ENCODE results near the gene R3HCC1L.

R3HCC1L gene

GRCh38 chr10:98131619-98132018 lies 2.8 kb upstream of the R3HCC1L start:
- TF ChIP-seq NFIC (IDR thresholded peaks at IDR 0.05) (no peak), EGR1 (IDR thresholded peaks at IDR 0.05) (no peak), TEAD4 (IDR thresholded peaks at IDR 0.05) (no peak), TCF12 (IDR thresholded peaks at IDR 0.05; ENCODE audit: low read depth) (no peak), FOXM1 (IDR thresholded peaks at IDR 0.05; ENCODE audit: borderline replicate concordance, low read depth) (no peak), ZBTB7A (IDR thresholded peaks at IDR 0.05; ENCODE audit: low read depth) (no peak), USF1 (IDR thresholded peaks at IDR 0.05) (no peak), YY1 (IDR thresholded peaks at IDR 0.05; ENCODE audit: low read depth) (no peak), CREB1 (IDR thresholded peaks at IDR 0.05; ENCODE audit: low read depth) (no peak), TAF1 (IDR thresholded peaks at IDR 0.05; ENCODE audit: low read depth) (no peak)
- TF ChIP-seq, protein P1, sequence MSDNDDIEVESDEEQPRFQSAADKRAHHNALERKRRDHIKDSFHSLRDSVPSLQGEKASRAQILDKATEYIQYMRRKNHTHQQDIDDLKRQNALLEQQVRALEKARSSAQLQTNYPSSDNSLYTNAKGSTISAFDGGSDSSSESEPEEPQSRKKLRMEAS (IDR thresholded peaks at IDR 0.05) = no peak
- TF ChIP-seq, protein P2, sequence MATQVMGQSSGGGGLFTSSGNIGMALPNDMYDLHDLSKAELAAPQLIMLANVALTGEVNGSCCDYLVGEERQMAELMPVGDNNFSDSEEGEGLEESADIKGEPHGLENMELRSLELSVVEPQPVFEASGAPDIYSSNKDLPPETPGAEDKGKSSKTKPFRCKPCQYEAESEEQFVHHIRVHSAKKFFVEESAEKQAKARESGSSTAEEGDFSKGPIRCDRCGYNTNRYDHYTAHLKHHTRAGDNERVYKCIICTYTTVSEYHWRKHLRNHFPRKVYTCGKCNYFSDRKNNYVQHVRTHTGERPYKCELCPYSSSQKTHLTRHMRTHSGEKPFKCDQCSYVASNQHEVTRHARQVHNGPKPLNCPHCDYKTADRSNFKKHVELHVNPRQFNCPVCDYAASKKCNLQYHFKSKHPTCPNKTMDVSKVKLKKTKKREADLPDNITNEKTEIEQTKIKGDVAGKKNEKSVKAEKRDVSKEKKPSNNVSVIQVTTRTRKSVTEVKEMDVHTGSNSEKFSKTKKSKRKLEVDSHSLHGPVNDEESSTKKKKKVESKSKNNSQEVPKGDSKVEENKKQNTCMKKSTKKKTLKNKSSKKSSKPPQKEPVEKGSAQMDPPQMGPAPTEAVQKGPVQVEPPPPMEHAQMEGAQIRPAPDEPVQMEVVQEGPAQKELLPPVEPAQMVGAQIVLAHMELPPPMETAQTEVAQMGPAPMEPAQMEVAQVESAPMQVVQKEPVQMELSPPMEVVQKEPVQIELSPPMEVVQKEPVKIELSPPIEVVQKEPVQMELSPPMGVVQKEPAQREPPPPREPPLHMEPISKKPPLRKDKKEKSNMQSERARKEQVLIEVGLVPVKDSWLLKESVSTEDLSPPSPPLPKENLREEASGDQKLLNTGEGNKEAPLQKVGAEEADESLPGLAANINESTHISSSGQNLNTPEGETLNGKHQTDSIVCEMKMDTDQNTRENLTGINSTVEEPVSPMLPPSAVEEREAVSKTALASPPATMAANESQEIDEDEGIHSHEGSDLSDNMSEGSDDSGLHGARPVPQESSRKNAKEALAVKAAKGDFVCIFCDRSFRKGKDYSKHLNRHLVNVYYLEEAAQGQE (IDR thresholded peaks at IDR 0.05; ENCODE audit: low read depth) = no peak

DNA sequence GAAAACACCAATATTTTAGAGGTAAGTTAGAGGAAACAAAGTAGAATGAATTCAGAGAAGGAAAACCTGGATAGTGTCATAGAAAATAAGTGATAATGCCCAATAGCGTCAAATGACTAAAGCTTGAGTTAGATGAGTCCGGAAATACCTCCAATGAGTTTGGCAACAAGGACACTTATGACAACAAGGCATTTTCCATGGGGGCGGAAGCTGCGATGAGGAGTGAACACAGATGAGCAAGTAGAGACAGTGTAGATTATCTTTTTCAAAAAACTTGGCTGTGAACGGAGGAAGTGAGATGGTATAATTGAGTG lies 383 bp upstream of the R3HCC1L start:
- TF ChIP-seq, protein P2 (IDR thresholded peaks at IDR 0.05; ENCODE audit: low read depth) = no peak
- TF ChIP-seq USF1 (IDR thresholded peaks at IDR 0.05) (no peak), EGR1 (IDR thresholded peaks at IDR 0.05) (no peak), TCF12 (IDR thresholded peaks at IDR 0.05; ENCODE audit: low read depth) (no peak), TAF1 (IDR thresholded peaks at IDR 0.05; ENCODE audit: low read depth) (no peak), ZBTB7A (IDR thresholded peaks at IDR 0.05; ENCODE audit: low read depth) (no peak), RAD21 (IDR thresholded peaks at IDR 0.05; ENCODE audit: low read depth) (no peak), EP300 (IDR thresholded peaks at IDR 0.05; ENCODE audit: borderline replicate concordance) (no peak), FOXM1 (IDR thresholded peaks at IDR 0.05; ENCODE audit: borderline replicate concordance, low read depth) (no peak), CEBPB (IDR thresholded peaks at IDR 0.05) (no peak), TEAD4 (IDR thresholded peaks at IDR 0.05) (no peak), CREB1 (IDR thresholded peaks at IDR 0.05; ENCODE audit: low read depth) (no peak), YY1 (IDR thresholded peaks at IDR 0.05; ENCODE audit: low read depth) (no peak), NFIC (IDR thresholded peaks at IDR 0.05) (no peak)
- TF ChIP-seq, protein P1 (IDR thresholded peaks at IDR 0.05) = no peak

DNA sequence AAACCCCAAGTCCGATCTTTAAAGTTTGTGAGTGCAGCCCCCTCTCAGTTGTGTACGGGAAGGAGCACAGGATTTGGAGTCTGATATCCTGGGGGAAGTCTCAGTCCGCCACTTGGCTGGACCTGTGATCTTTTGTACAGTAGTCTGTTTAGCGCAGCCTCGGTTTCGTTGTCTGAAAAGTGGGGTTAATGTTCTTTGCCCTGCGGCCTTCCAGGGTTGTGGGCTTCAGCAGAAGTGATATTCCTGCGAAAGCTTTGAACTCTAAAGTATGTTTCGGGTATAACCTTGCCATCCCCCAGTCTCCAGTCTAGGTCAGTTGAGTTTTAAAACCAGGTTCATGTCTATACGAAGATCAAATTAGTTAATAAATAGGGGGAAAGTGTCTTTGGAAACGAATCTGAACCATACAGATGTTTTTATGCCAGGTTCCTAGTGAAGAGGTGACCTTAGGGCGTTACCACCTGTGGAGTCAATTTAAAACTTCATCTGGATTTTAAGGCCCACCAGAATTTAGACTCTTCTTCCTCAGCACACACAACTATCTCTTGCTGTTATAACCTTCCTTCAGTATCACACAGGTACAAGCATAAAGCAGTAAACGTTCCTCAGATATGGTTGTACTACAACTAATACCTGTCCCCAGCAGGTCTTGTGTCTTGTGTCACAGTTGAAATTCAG lies 904 bp downstream of the R3HCC1L start:
- TF ChIP-seq RAD21 (IDR thresholded peaks at IDR 0.05; ENCODE audit: low read depth) (no peak), USF1 (IDR thresholded peaks at IDR 0.05) (no peak), TAF1 (IDR thresholded peaks at IDR 0.05; ENCODE audit: low read depth) (no peak), CEBPB (IDR thresholded peaks at IDR 0.05) (no peak), YY1 (IDR thresholded peaks at IDR 0.05; ENCODE audit: low read depth) (no peak), TCF12 (IDR thresholded peaks at IDR 0.05; ENCODE audit: low read depth) (no peak), FOXM1 (IDR thresholded peaks at IDR 0.05; ENCODE audit: borderline replicate concordance, low read depth) (no peak), CREB1 (IDR thresholded peaks at IDR 0.05; ENCODE audit: low read depth) (no peak), EGR1 (IDR thresholded peaks at IDR 0.05) (no peak), EP300 (IDR thresholded peaks at IDR 0.05; ENCODE audit: borderline replicate concordance) (no peak), TEAD4 (IDR thresholded peaks at IDR 0.05) (no peak), ZBTB7A (IDR thresholded peaks at IDR 0.05; ENCODE audit: low read depth) (no peak), NFIC (IDR thresholded peaks at IDR 0.05) (no peak)
- TF ChIP-seq, protein P1 (IDR thresholded peaks at IDR 0.05) = no peak
- TF ChIP-seq, protein P2 (IDR thresholded peaks at IDR 0.05; ENCODE audit: low read depth) = no peak
